Trophoblast cell (in vitro differentiated cells and primary cell): ENCODE measurements around the gene UIMC1.
A peak's percentile ranks its signal among the peaks of the same experiment; 100 is the strongest.
"Not testable (repeated sequence)": the region's sequence is repeated elsewhere in the genome, so short reads cannot be mapped to it uniquely, and the experiment has no call there.

ENCODE experiments used
- DNase-seq, 2 donors: peaks; one replicate each; pipeline ENCODE4 v3.0.0-alpha.2; 2016
- H2AFZ ChIP-seq: 2 replicates; pipeline ENCODE4 v1.6.1; 2013; ENCODE audit warnings: low read length, moderate library complexity, mild to moderate bottlenecking; ENCODE audit not compliant: insufficient read depth, poor library complexity
- H2AK5ac ChIP-seq: 2 replicates; pipeline ENCODE4 v1.6.1; 2013; ENCODE audit warnings: mild to moderate bottlenecking, low read length
- H2BK120ac ChIP-seq: 2 replicates; pipeline ENCODE4 v1.6.1; 2013; ENCODE audit warnings: low read length, mild to moderate bottlenecking, moderate library complexity; ENCODE audit not compliant: insufficient read depth, poor library complexity
- H2BK12ac ChIP-seq: 2 replicates; pipeline ENCODE4 v1.6.1; 2013; ENCODE audit warnings: mild to moderate bottlenecking, low read length, moderate library complexity
- H2BK5ac ChIP-seq: 2 replicates; pipeline ENCODE4 v1.6.1; 2013; ENCODE audit warnings: low read length, low read depth, moderate library complexity, mild to moderate bottlenecking; ENCODE audit not compliant: poor library complexity
- H3K14ac ChIP-seq: 2 replicates; pipeline ENCODE4 v1.6.1; 2013; ENCODE audit warnings: mild to moderate bottlenecking, low read length
- H3K18ac ChIP-seq: 2 replicates; pipeline ENCODE4 v1.6.1; 2013; ENCODE audit warnings: mild to moderate bottlenecking, low read length
- H3K23ac ChIP-seq: 2 replicates; pipeline ENCODE4 v1.6.1; 2013; ENCODE audit warnings: low read length
- H3K27ac ChIP-seq: 2 replicates; pipeline ENCODE4 v1.5.1; 2013; ENCODE audit warnings: low read depth, mild to moderate bottlenecking, inconsistent platforms, low read length, moderate library complexity
- H3K27me3 ChIP-seq: 2 replicates; pipeline ENCODE4 v1.6.1; 2013; ENCODE audit warnings: inconsistent platforms, mild to moderate bottlenecking, low read length, moderate library complexity; ENCODE audit not compliant: insufficient read depth
- H3K36me3 ChIP-seq, 2 experiments: 1 replicate in 1 of 2; 2 replicates in 1 of 2; pipeline ENCODE4 v1.6.1; 2013; ENCODE audit warnings: low read length in 2 of 2, mild to moderate bottlenecking in 2 of 2, moderate library complexity in 1 of 2; ENCODE audit not compliant: insufficient read depth in 2 of 2, control insufficient read depth in 1 of 2
- H3K4ac ChIP-seq: 2 replicates; pipeline ENCODE4 v1.6.1; 2013; ENCODE audit warnings: low read depth, mild to moderate bottlenecking, low read length, moderate library complexity
- H3K4me1 ChIP-seq, 2 experiments: 1 replicate in 1 of 2; 2 replicates in 1 of 2; pipeline ENCODE4 v1.6.1; 2013; ENCODE audit warnings: low read length in 2 of 2, mild to moderate bottlenecking in 2 of 2, moderate library complexity in 1 of 2; ENCODE audit not compliant: insufficient read depth in 2 of 2, control insufficient read depth in 1 of 2
- H3K4me2 ChIP-seq: 2 replicates; pipeline ENCODE4 v1.6.1; 2013; ENCODE audit warnings: inconsistent platforms, mild to moderate bottlenecking, low read length, moderate library complexity
- H3K4me3 ChIP-seq: 2 replicates; pipeline ENCODE4 v1.5.1; 2013; ENCODE audit warnings: mild to moderate bottlenecking, low read depth, low read length, inconsistent platforms
- H3K79me1 ChIP-seq: one replicate; pipeline ENCODE4 v1.6.1; 2013; ENCODE audit warnings: low read length
- H3K79me2 ChIP-seq: 2 replicates; pipeline ENCODE4 v1.6.1; 2013; ENCODE audit warnings: low read length, mild to moderate bottlenecking; ENCODE audit not compliant: control insufficient read depth, insufficient read depth, poor library complexity
- H3K9ac ChIP-seq: 2 replicates; pipeline ENCODE4 v1.6.1; 2013; ENCODE audit warnings: mild to moderate bottlenecking, low read length
- H3K9me3 ChIP-seq: 2 replicates; pipeline ENCODE4 v1.6.1; 2013; ENCODE audit warnings: low read depth, mild to moderate bottlenecking, control low read depth, inconsistent platforms, low read length; ENCODE audit not compliant: insufficient read depth
- H4K12ac ChIP-seq: 2 replicates; pipeline ENCODE4 v1.6.1; 2013; ENCODE audit warnings: low read depth, mild to moderate bottlenecking, low read length, moderate library complexity
- H4K8ac ChIP-seq: 2 replicates; pipeline ENCODE4 v1.6.1; 2013; ENCODE audit warnings: low read depth, mild to moderate bottlenecking, low read length, moderate library complexity
- H4K91ac ChIP-seq: one replicate; pipeline ENCODE4 v1.6.1; 2013; ENCODE audit warnings: low read depth, mild to moderate bottlenecking, low read length, moderate library complexity
- WGBS: extraction: QIAGEN DNeasy Blood & Tissue Kit; methylation state at CpG from one replicate; pipeline ENCODE4 v1.1.7; 2013; ENCODE audit warnings: missing lambda C conversion rate; ENCODE audit not compliant: insufficient read length, insufficient coverage; ENCODE audit errors: extremely low coverage; 5-methylcytosine and 5-hydroxymethylcytosine counted together

The UIMC1 gene

DNA sequence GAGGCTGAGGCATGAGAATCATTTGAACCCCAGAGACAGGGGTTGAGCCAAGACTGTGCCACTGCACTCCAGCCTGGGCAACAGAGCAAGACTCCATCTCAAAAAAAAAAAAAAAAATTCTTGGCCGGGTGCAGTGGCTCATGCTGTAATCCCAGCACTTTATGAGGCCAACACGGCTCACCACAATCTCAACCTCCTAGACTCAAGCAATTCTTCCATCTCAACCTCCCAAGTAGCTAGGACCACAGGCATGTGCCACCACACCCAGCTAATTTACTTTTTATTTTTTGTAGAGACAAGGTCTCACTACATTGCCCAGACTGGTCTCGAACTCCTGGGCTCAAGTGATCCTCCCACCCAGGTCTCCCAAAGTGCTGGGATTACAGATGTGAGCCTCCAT lies 13.5 kb downstream of the UIMC1 start:
- H3K14ac ChIP-seq, H3K4me3 ChIP-seq, H2BK120ac ChIP-seq, H3K23ac ChIP-seq, H4K12ac ChIP-seq, H3K9ac ChIP-seq, H3K27ac ChIP-seq, H3K27me3 ChIP-seq, DNase-seq, H3K4me1 ChIP-seq, H3K4me2 ChIP-seq, H3K18ac ChIP-seq, H2BK5ac ChIP-seq, H2AFZ ChIP-seq, H3K79me2 ChIP-seq, H3K36me3 ChIP-seq, H3K79me1 ChIP-seq, H4K91ac ChIP-seq, H2AK5ac ChIP-seq, H4K8ac ChIP-seq, H2BK12ac ChIP-seq, H3K9me3 ChIP-seq: not testable (repeated sequence)
- H3K4ac ChIP-seq: peak overlapping the region; percentile 55
- WGBS: no CpG with 5 or more reads among the region's 3 CpGs

DNA sequence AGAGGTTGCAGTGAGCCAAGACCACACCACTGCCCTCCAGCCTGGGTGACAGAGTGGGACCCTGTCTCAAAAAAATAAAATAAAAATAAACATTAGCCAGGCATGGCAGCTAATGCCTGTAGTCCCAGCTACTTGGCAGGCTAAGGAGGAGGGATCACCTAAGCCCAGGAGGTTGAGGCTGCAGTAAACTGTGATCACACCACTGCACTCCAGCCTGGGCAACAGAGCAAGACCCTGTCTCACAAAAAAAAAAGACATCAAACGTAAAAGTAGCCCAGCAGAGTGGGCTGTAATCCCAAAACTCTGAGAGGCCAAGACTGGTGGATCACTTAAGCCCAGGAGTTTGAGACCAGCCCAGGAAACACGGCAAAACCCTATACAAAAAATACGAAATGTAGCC lies 19.0 kb downstream of the UIMC1 start:
- no peak overlapping the region for H3K23ac ChIP-seq
- no peaks in the 10 kb centered on the region for H3K4me1 ChIP-seq
- H3K36me3 ChIP-seq: peaks cover 5 to 11% of the 10 kb centered on the region in 2 experiments
- H3K79me2 ChIP-seq: no peaks in the 10 kb centered on the region
- no peak overlapping the region for H3K18ac ChIP-seq
- no peak overlapping the region for H3K4me3 ChIP-seq
- H2BK5ac ChIP-seq: no peak overlapping the region
- H3K27me3 ChIP-seq: no peaks in the 10 kb centered on the region
- no peak overlapping the region for H2BK120ac ChIP-seq
- H3K27ac ChIP-seq: no peak overlapping the region
- no peaks in the 10 kb centered on the region for H3K79me1 ChIP-seq
- H4K12ac ChIP-seq: no peak overlapping the region
- H2AK5ac ChIP-seq: no peak overlapping the region
- H3K9ac ChIP-seq: no peak overlapping the region
- H4K91ac ChIP-seq: no peak overlapping the region
- no peak overlapping the region for H2AFZ ChIP-seq
- no peak for DNase-seq
- no peak overlapping the region for H2BK12ac ChIP-seq
- WGBS: no CpG with 5 or more reads among the region's 3 CpGs
- no peak overlapping the region for H4K8ac ChIP-seq
- no peak overlapping the region for H3K4me2 ChIP-seq
- peak overlapping the region; percentile 12 for H3K4ac ChIP-seq
- peaks cover 11% of the 10 kb centered on the region for H3K9me3 ChIP-seq
- H3K14ac ChIP-seq: no peak overlapping the region

DNA sequence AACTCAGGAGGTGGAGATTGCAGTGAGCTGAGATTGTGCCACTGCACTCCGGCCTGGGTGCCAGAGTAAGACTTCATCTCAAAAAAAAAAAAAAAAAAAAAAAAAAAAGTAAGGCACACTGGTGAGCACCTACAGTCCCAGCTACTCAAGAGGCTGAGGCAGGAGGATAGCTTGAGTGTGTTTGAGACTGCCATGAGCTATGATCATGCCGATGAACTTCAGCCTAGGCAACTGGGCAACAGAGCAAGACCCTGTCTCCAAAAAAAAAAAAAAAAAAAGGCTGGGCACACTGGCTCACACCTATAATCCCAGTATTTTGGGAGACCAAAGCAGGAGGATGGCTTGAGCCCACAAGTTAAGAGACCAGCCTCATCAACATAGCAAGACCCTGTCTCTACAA lies 20.3 kb downstream of the UIMC1 start:
- Histone ChIP-seq H3K4me1 (no peaks in the 10 kb centered on the region), H3K4ac (peak overlapping the region; percentile 79), H4K12ac (no peak overlapping the region), H3K4me3 (no peak overlapping the region), H4K91ac (no peak overlapping the region), H3K79me2 (no peaks in the 10 kb centered on the region), H3K79me1 (no peaks in the 10 kb centered on the region), H3K9me3 (peaks cover 11% of the 10 kb centered on the region), H2BK120ac (no peak overlapping the region), H3K23ac (no peak overlapping the region), H3K4me2 (no peak overlapping the region), H2AFZ (no peak overlapping the region), H2AK5ac (no peak overlapping the region), H3K9ac (no peak overlapping the region), H3K27me3 (no peaks in the 10 kb centered on the region), H2BK12ac (no peak overlapping the region), H4K8ac (no peak overlapping the region), H2BK5ac (no peak overlapping the region), H3K36me3 (peaks cover 8 to 16% of the 10 kb centered on the region in 2 experiments), H3K14ac (no peak overlapping the region), H3K27ac (no peak overlapping the region), H3K18ac (no peak overlapping the region)
- no CpG with 5 or more reads among the region's 2 CpGs for WGBS
- DNase-seq: no peak

DNA sequence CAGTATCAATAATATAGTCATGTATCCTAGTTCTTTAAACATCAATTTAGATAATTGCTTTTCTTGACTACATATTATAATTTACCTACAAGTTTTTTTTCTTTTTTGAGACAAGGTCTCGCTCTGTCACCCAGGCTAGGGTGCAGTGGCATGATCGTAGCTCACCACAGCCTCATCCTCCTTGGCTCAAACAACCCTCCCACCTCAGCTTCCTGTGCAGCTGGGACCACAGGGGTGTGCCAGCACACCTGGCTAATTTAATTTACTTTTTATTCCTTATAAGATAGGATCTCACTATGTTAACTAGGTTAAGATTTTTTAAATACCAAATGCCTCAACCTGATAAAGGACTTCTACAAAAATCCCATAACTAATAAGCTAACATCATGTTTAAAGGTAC lies 21.1 kb downstream of the UIMC1 start:
- no peaks in the 10 kb centered on the region for H3K79me1 ChIP-seq
- H3K9ac ChIP-seq: no peak overlapping the region
- H3K36me3 ChIP-seq: peaks cover 12 to 22% of the 10 kb centered on the region in 2 experiments
- H2AK5ac ChIP-seq: no peak overlapping the region
- peaks cover 11% of the 10 kb centered on the region for H3K9me3 ChIP-seq
- H4K12ac ChIP-seq: no peak overlapping the region
- H2BK5ac ChIP-seq: no peak overlapping the region
- no peak overlapping the region for H4K91ac ChIP-seq
- no CpG with 5 or more reads among the region's 2 CpGs for WGBS
- no peak overlapping the region for H3K4me3 ChIP-seq
- no peaks in the 10 kb centered on the region for H3K79me2 ChIP-seq
- no peak overlapping the region for H3K4ac ChIP-seq
- H2BK12ac ChIP-seq: no peak overlapping the region
- no peak overlapping the region for H3K14ac ChIP-seq
- no peak overlapping the region for H2AFZ ChIP-seq
- H3K27ac ChIP-seq: no peak overlapping the region
- H3K4me1 ChIP-seq: no peaks in the 10 kb centered on the region
- no peak overlapping the region for H2BK120ac ChIP-seq
- no peak overlapping the region for H3K4me2 ChIP-seq
- no peak overlapping the region for H3K18ac ChIP-seq
- no peak overlapping the region for H4K8ac ChIP-seq
- H3K23ac ChIP-seq: no peak overlapping the region
- DNase-seq: no peak
- H3K27me3 ChIP-seq: no peaks in the 10 kb centered on the region
